Spleen (tissue), 7 donors: ENCODE results near the gene TMEM175.

Experiments
- CTCF ChIP-seq, 11 experiments: fragments of 200-600 bp in 7 of 11; fragments of 450-650 bp in 4 of 11; sonication (generic) in 4 of 11; IDR thresholded peaks in 8 of 11; conservative IDR thresholded peaks in 3 of 11; 1 replicate in 7 of 11; 2 replicates in 4 of 11; pipeline versions ENCODE4 v1.4.0 to v1.8.0; 2016 to 2021; ENCODE audit warnings: antibody characterized with exemption in 11 of 11, inconsistent platforms in 4 of 11, mild to moderate bottlenecking in 1 of 11
- POLR2A ChIP-seq, 3 donors: fragments of 450-650 bp; IDR thresholded peaks; one replicate each; pipeline ENCODE4 v1.5.1; 2017; ENCODE audit warnings: antibody characterized with exemption in 3 of 3, mild to moderate bottlenecking in 1 of 3
- POLR2AphosphoS5 ChIP-seq, 3 donors: sonication (generic); formaldehyde crosslinking; IDR thresholded peaks; one replicate each; pipeline ENCODE4 v1.5.1; 2017; ENCODE audit warnings: antibody characterized with exemption in 3 of 3
- donor health status: DM: no; HTN: no; CAD: no; lungs with moderate emphysema.
- donor health status: DM: no; HTN: no; CAD: no.
- donor health status: DM: no; HTN: no; CAD: no.

GRCh38 chr4:955161-955921 is 23.1 kb downstream of the TMEM175 start:
- TF ChIP-seq POLR2A (IDR thresholded peaks at IDR 0.05) (no peak), CTCF (IDR thresholded peaks at IDR 0.05 in 8 of 11, conservative IDR thresholded peaks at IDR 0.05 in 3 of 11) (no peak), POLR2AphosphoS5 (IDR thresholded peaks at IDR 0.05) (peak in 1 of 3 donors; percentile 46)
